ENCODE results near the gene CDC42SE2. TPM values are rescaled to one million over a fixed set of nuclear protein-coding genes. Genes with fewer than 3 reads are reported as not detected.

The CDC42SE2 gene
- total RNA-seq, 1 donor from 2014 or later = 19.4 TPM

DNA sequence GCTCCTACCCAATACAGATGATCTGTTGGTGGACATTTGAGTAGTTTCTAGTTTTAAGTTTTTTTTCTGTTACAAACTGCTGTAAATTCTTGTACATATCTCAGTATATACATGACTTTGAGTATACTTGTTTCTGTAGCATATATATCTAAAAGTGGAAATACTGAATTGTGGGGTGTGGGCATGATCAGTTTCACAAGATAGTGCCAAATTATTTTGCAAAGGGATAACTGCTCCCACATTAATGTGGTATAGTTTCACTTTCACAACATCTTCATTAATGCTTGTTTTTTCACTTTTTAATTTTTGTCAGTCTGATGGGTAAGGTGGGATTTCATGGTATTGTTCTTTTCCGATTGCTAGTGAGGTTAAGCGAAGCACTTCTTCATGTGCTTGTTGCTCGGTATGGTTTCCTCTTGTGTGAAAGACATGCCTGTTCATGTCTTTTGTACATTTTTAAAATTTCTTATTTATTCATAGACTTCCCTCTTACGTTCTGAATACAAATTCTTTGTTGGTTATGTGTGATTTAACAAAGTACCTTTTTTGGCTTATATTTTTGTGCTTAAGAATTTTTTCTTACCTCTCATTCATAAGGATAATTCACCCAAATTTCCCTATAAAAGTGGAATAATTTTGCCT, 103.5 kb downstream of the CDC42SE2 start:
- no peaks in the 10 kb centered on the region for H3K27me3 ChIP-seq
- H3K4me3 ChIP-seq = no peak overlapping the region
- H3K4me1 ChIP-seq = no peaks in the 10 kb centered on the region
- H3K36me3 ChIP-seq = no peaks in the 10 kb centered on the region
- no peak overlapping the region for H3K27ac ChIP-seq
- intact Hi-C loops (cut with DNase I) = no loop called here
- TF ChIP-seq POLR2A (IDR thresholded peaks at IDR 0.05) = no peak
- no peak for TF ChIP-seq POLR2AphosphoS5 (IDR thresholded peaks at IDR 0.05; ENCODE audit: insufficient read depth in 1 of 2, low read depth in 1 of 2)
- no peak for DNase-seq (ENCODE audit: extremely low spot score in 2 of 2)
- no peaks in the 10 kb centered on the region for H3K9me3 ChIP-seq

- Histone ChIP-seq H3K9me3 (no peaks in the 10 kb centered on the region), H3K4me1 (no peaks in the 10 kb centered on the region), H3K27me3 (no peaks in the 10 kb centered on the region), H3K4me3 (no peak overlapping the region), H3K27ac (no peak overlapping the region), H3K36me3 (no peaks in the 10 kb centered on the region)
- no peak for DNase-seq (ENCODE audit: extremely low spot score in 2 of 2)
- intact Hi-C loops (cut with DNase I) = no loop called here
- no peak for TF ChIP-seq POLR2AphosphoS5 (IDR thresholded peaks at IDR 0.05; ENCODE audit: insufficient read depth in 1 of 2, low read depth in 1 of 2)
- TF ChIP-seq, protein P1, sequence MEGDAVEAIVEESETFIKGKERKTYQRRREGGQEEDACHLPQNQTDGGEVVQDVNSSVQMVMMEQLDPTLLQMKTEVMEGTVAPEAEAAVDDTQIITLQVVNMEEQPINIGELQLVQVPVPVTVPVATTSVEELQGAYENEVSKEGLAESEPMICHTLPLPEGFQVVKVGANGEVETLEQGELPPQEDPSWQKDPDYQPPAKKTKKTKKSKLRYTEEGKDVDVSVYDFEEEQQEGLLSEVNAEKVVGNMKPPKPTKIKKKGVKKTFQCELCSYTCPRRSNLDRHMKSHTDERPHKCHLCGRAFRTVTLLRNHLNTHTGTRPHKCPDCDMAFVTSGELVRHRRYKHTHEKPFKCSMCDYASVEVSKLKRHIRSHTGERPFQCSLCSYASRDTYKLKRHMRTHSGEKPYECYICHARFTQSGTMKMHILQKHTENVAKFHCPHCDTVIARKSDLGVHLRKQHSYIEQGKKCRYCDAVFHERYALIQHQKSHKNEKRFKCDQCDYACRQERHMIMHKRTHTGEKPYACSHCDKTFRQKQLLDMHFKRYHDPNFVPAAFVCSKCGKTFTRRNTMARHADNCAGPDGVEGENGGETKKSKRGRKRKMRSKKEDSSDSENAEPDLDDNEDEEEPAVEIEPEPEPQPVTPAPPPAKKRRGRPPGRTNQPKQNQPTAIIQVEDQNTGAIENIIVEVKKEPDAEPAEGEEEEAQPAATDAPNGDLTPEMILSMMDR (IDR thresholded peaks at IDR 0.05) = no peak
- no peak for TF ChIP-seq POLR2A (IDR thresholded peaks at IDR 0.05)
Measured at GRCh38 chr5:131368866-131369265, 105.0 kb downstream of the CDC42SE2 start.

GRCh38 chr5:131369558-131369957, 105.7 kb downstream of the CDC42SE2 start:
- Histone ChIP-seq H3K27me3 (no peaks in the 10 kb centered on the region), H3K36me3 (no peaks in the 10 kb centered on the region), H3K9me3 (no peaks in the 10 kb centered on the region), H3K4me1 (no peaks in the 10 kb centered on the region), H3K27ac (no peak overlapping the region), H3K4me3 (no peak overlapping the region)
- intact Hi-C loops (cut with DNase I) = no loop called here
- no peak for DNase-seq (ENCODE audit: extremely low spot score in 2 of 2)
- no peak for TF ChIP-seq POLR2A (IDR thresholded peaks at IDR 0.05)
- no peak for TF ChIP-seq POLR2AphosphoS5 (IDR thresholded peaks at IDR 0.05; ENCODE audit: insufficient read depth in 1 of 2, low read depth in 1 of 2)
- TF ChIP-seq, protein P1 (IDR thresholded peaks at IDR 0.05) = no peak

GRCh38 chr5:131371835-131372234, 108.0 kb downstream of the CDC42SE2 start:
- no peak for DNase-seq (ENCODE audit: extremely low spot score in 2 of 2)
- Histone ChIP-seq H3K4me1 (no peaks in the 10 kb centered on the region), H3K27ac (no peak overlapping the region), H3K9me3 (no peaks in the 10 kb centered on the region), H3K4me3 (no peak overlapping the region), H3K27me3 (no peaks in the 10 kb centered on the region), H3K36me3 (no peaks in the 10 kb centered on the region)
- TF ChIP-seq, protein P1 (IDR thresholded peaks at IDR 0.05) = no peak
- TF ChIP-seq POLR2AphosphoS5 (IDR thresholded peaks at IDR 0.05; ENCODE audit: insufficient read depth in 1 of 2, low read depth in 1 of 2) = no peak
- TF ChIP-seq POLR2A (IDR thresholded peaks at IDR 0.05) = no peak
- intact Hi-C loops (cut with DNase I) = no loop called here

DNA sequence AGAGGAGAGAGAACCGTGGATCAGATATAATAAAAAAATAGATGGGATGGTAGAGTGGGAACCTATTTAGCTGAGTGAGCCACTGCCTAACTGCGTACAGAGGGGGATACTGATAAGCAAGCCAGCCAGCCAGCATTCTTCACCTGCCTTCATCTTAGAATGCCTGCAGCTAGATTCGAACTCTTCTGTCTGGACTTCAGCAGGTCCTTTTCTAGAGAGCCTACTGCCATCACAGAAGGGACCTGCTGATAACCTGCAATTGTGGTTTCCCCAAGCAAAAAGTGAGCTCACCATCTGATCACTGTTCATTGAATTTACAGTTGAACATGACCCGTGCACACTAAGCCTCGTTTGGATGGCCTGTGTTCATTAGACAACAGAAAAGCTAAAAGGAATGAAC, 109.4 kb downstream of the CDC42SE2 start:
- Histone ChIP-seq H3K4me3 (no peak overlapping the region), H3K27me3 (no peaks in the 10 kb centered on the region), H3K27ac (no peak overlapping the region), H3K9me3 (no peaks in the 10 kb centered on the region), H3K4me1 (peaks cover 6% of the 10 kb centered on the region), H3K36me3 (no peaks in the 10 kb centered on the region)
- intact Hi-C loops (cut with DNase I) = no loop called here
- DNase-seq (ENCODE audit: extremely low spot score in 2 of 2) = no peak
- TF ChIP-seq POLR2AphosphoS5 (IDR thresholded peaks at IDR 0.05; ENCODE audit: insufficient read depth in 1 of 2, low read depth in 1 of 2) (no peak), POLR2A (IDR thresholded peaks at IDR 0.05) (no peak)
- TF ChIP-seq, protein P1 (IDR thresholded peaks at IDR 0.05) = no peak
